Measurements from ENCODE around the gene KLRF1. TPM values are rescaled to one million over a fixed set of nuclear protein-coding genes. Genes with fewer than 3 reads are reported as not detected.
A peak's percentile ranks its signal among the peaks of the same experiment; 100 is the strongest.

KLRF1 gene
- total RNA-seq, 1 experiment from 2014 or later: not detected

DNA sequence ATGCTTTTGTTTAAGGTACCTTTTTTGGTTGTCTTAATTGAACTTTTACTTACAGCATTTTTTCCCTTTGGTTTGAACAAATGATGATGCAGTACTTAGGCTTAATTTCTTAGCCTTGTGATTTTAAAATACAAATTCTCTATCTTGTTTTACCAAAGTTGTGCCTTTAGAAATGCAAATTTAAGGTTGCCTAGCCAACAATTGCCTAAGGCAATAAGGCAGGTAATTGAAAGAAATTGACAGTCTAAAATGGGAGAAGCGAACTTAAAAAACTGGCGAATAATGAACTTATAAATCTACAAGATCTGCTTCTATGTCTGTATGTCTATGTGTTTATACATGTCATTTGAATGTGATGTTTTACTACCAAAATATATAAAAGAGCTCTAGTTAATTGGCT, 43.0 kb upstream of the KLRF1 start:
- BruUV-seq (replicated peaks): no TSS peak
- TF ChIP-seq, protein P1, sequence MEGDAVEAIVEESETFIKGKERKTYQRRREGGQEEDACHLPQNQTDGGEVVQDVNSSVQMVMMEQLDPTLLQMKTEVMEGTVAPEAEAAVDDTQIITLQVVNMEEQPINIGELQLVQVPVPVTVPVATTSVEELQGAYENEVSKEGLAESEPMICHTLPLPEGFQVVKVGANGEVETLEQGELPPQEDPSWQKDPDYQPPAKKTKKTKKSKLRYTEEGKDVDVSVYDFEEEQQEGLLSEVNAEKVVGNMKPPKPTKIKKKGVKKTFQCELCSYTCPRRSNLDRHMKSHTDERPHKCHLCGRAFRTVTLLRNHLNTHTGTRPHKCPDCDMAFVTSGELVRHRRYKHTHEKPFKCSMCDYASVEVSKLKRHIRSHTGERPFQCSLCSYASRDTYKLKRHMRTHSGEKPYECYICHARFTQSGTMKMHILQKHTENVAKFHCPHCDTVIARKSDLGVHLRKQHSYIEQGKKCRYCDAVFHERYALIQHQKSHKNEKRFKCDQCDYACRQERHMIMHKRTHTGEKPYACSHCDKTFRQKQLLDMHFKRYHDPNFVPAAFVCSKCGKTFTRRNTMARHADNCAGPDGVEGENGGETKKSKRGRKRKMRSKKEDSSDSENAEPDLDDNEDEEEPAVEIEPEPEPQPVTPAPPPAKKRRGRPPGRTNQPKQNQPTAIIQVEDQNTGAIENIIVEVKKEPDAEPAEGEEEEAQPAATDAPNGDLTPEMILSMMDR (IDR thresholded peaks at IDR 0.05; ENCODE audit: unreplicated experiment): no peak
- intact Hi-C loops (cut with micrococcal nuclease; ENCODE audit: unreplicated experiment): no loop called here
- H3K4me3 Mint-ChIP-seq (ENCODE audit: low read depth, unreplicated experiment): no peak overlapping the region
- peaks cover 15% of the 10 kb centered on the region for H3K4me1 Mint-ChIP-seq (ENCODE audit: low read depth, unreplicated experiment)
- H3K9me3 Mint-ChIP-seq (ENCODE audit: low read depth, unreplicated experiment): peaks cover 3% of the 10 kb centered on the region
- no peak for DNase-seq
- no peaks in the 10 kb centered on the region for H3K27me3 Mint-ChIP-seq (ENCODE audit: unreplicated experiment)
- no peaks in the 10 kb centered on the region for H3K36me3 Mint-ChIP-seq (ENCODE audit: insufficient read depth, unreplicated experiment)
- no peak overlapping the region for H3K27ac Mint-ChIP-seq (ENCODE audit: unreplicated experiment)
- CTCF ChIA-PET: no interaction called here

DNA sequence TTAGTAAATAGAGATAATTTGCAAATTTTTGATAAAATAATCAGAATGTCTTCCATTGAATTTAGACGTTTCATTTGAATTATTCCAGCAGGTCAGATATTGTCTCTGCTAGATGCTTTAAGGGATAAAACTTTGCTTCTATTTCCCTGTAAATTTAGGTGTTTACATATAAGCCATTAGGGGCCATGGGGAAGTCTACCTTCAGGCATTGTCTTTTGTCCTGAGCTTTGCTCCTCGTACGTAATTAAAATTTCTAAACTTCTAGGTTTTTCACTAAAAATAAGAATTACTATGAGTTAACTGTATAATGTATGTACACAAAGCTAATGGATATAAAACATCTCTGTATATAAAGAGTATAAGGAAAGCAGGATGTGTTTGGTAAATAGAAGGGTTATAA, 42.5 kb upstream of the KLRF1 start:
- no peak overlapping the region for H3K4me3 Mint-ChIP-seq (ENCODE audit: low read depth, unreplicated experiment)
- no peaks in the 10 kb centered on the region for H3K27me3 Mint-ChIP-seq (ENCODE audit: unreplicated experiment)
- no peak for DNase-seq
- H3K27ac Mint-ChIP-seq (ENCODE audit: unreplicated experiment): no peak overlapping the region
- BruUV-seq (replicated peaks): no TSS peak
- H3K9me3 Mint-ChIP-seq (ENCODE audit: low read depth, unreplicated experiment): peaks cover 3% of the 10 kb centered on the region
- peaks cover 15% of the 10 kb centered on the region for H3K4me1 Mint-ChIP-seq (ENCODE audit: low read depth, unreplicated experiment)
- intact Hi-C loops (cut with micrococcal nuclease; ENCODE audit: unreplicated experiment): no loop called here
- TF ChIP-seq, protein P1 (IDR thresholded peaks at IDR 0.05; ENCODE audit: unreplicated experiment): no peak
- no peaks in the 10 kb centered on the region for H3K36me3 Mint-ChIP-seq (ENCODE audit: insufficient read depth, unreplicated experiment)
- CTCF ChIA-PET: no interaction called here

DNA sequence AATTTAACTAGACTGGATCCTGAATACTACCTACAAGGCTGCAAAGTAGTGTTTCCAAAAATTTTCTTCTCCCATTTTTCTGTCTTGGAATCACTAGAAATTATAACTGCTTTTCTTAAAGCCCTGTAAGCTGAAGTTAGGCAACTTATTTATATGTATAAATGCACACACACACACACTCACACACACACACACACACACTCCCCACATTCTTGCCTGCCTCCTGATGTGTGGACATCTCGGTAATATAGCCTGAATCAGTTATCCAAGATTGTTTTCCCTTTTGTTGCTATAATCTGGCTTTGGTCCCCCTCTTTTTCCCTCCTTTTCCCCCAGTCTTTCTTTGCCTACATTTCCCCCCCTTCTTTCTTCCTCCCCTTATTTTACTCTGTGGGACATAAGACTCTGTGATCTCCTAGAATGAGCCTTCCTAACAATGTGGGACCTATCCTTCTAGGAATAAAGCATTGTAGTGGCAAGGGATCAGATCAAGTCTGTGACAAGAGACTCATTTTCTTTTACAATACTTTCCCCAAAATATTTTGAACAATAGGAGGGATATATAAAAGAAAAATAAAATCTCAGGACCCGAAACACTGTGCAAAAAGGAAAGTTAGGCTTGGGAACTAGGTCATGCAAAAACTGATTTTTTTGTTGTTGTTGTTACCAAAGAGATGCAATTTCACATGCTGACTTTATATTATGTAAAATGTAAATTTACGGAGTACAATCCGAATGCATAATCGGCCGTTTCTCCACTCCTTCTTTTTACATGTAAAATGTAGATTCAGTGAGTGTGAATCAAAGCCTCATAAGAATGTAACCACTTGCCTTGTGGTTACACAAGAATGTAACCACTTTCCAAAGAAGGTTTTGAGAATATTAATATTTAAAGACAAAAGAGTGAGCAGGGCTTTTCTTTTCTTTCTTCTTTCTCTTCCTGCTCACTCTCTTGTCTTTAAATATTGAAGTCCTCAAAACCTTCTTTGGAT, 40.3 kb upstream of the KLRF1 start:
- H3K27ac Mint-ChIP-seq (ENCODE audit: unreplicated experiment): no peak overlapping the region
- TF ChIP-seq, protein P1 (IDR thresholded peaks at IDR 0.05; ENCODE audit: unreplicated experiment): no peak
- no peak overlapping the region for H3K4me3 Mint-ChIP-seq (ENCODE audit: low read depth, unreplicated experiment)
- no peaks in the 10 kb centered on the region for H3K36me3 Mint-ChIP-seq (ENCODE audit: insufficient read depth, unreplicated experiment)
- no peaks in the 10 kb centered on the region for H3K27me3 Mint-ChIP-seq (ENCODE audit: unreplicated experiment)
- intact Hi-C loops (cut with micrococcal nuclease; ENCODE audit: unreplicated experiment): no loop called here
- no TSS peak for BruUV-seq (replicated peaks)
- H3K4me1 Mint-ChIP-seq (ENCODE audit: low read depth, unreplicated experiment): peaks cover 25% of the 10 kb centered on the region
- peaks cover 3% of the 10 kb centered on the region for H3K9me3 Mint-ChIP-seq (ENCODE audit: low read depth, unreplicated experiment)
- CTCF ChIA-PET: no interaction called here
- DNase-seq: no peak

DNA sequence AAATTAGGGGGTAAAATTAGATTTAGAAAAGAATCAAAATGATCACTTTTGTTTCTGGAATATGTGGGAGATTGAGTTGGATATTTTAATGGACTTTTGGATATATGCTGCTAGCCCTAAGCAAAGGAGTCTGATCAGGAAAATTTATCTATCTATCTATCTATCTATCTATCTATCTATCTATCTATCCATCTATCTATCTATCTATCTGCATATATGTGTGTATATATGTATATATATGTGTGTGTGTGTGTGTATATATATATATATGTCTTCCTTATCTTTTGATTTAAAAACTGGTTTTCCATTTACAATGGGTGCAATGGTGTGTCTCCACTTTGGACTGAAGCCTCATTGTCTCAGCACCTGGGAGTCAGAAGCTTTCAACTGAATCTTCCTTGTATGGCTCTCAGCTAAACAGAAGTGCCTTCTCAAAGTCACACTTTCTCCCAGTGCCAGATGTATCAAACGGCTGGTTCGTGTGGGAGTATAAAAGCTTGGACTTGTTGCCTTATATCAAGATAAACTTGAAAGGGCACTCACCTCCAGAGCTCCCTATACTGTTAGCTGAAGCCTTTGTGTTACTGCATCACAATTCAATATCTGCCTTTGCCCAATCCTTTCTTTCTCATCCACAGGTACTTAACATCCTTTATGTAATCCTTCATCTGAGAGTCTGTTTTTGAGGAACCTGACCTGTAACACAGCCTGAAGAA, 34.9 kb upstream of the KLRF1 start:
- BruUV-seq (replicated peaks): no TSS peak
- no peaks in the 10 kb centered on the region for H3K36me3 Mint-ChIP-seq (ENCODE audit: insufficient read depth, unreplicated experiment)
- no peak overlapping the region for H3K4me3 Mint-ChIP-seq (ENCODE audit: low read depth, unreplicated experiment)
- TF ChIP-seq, protein P1 (IDR thresholded peaks at IDR 0.05; ENCODE audit: unreplicated experiment): no peak
- peaks cover 47% of the 10 kb centered on the region for H3K4me1 Mint-ChIP-seq (ENCODE audit: low read depth, unreplicated experiment)
- DNase-seq: no peak
- peak overlapping the region; percentile 53 for H3K27ac Mint-ChIP-seq (ENCODE audit: unreplicated experiment)
- no peaks in the 10 kb centered on the region for H3K9me3 Mint-ChIP-seq (ENCODE audit: low read depth, unreplicated experiment)
- CTCF ChIA-PET: interaction anchor here (0.7 to 1.0 kb wide), 2 partner anchors 17 to 40 kb away, joined by 4 read pairs; no protein-coding TSS in a partner anchor
- H3K27me3 Mint-ChIP-seq (ENCODE audit: unreplicated experiment): no peaks in the 10 kb centered on the region
- intact Hi-C loops (cut with micrococcal nuclease; ENCODE audit: unreplicated experiment): no loop called here
